HepG2 (cell line): ENCODE measurements around the gene CSKMT. TPM values are rescaled to one million over a fixed set of nuclear protein-coding genes. Genes with fewer than 3 reads are reported as not detected.

ENCODE experiments used
- AGO2 ChIP-seq: fragments of 200-400 bp; formaldehyde crosslinking; optimal IDR thresholded peaks from 2 replicates; pipeline ENCODE3; 2017; ENCODE audit warnings: mild to moderate bottlenecking, low read depth, low read length, moderate library complexity
- CREB1 ChIP-seq, 2 experiments: fragments of 450-650 bp in 1 of 2; IDR thresholded peaks; 2 replicates each; pipeline ENCODE4 v1.6.1; 2016 to 2017; ENCODE audit warnings: control low read depth in 1 of 2, mild to moderate bottlenecking in 1 of 2, missing compliant biosample characterization in 1 of 2, missing genetic modification characterization in 1 of 2
- CREBL2 ChIP-seq: sonication (generic); formaldehyde crosslinking; IDR thresholded peaks from 2 replicates; pipeline ENCODE4 v1.8.1; 2023; ENCODE audit warnings: missing genetic modification reagents, mild to moderate bottlenecking, borderline replicate concordance
- FOXO4 ChIP-seq: sonication (generic); formaldehyde crosslinking; conservative IDR thresholded peaks from 2 replicates; pipeline ENCODE4 v1.8.1; 2023; ENCODE audit warnings: missing genetic modification reagents
- HCFC1 ChIP-seq: fragments of 150-350 bp; IDR thresholded peaks from 2 replicates; pipeline ENCODE4 v1.6.1; 2014; ENCODE audit warnings: low read depth, low read length
- SAFB2 ChIP-seq: sonication (generic); formaldehyde crosslinking; IDR thresholded peaks from 2 replicates; pipeline ENCODE4 v1.5.1; 2020; ENCODE audit warnings: missing genetic modification reagents, low read depth, mild to moderate bottlenecking, borderline replicate concordance
- ZBTB26 ChIP-seq: IDR thresholded peaks from 2 replicates; pipeline ENCODE4 v1.6.1; 2016; ENCODE audit warnings: missing compliant biosample characterization, missing genetic modification reagents, borderline replicate concordance
- ZFP91 ChIP-seq: sonication (generic); formaldehyde crosslinking; IDR thresholded peaks from 2 replicates; pipeline ENCODE4 v1.9.0; 2022; ENCODE audit warnings: missing genetic modification reagents, mild to moderate bottlenecking, borderline replicate concordance
- ZKSCAN1 ChIP-seq: fragments of 150-350 bp; IDR thresholded peaks from 2 replicates; pipeline ENCODE4 v1.6.1; 2014; ENCODE audit warnings: low read length
- ZNF318 ChIP-seq: sonication (generic); formaldehyde crosslinking; IDR thresholded peaks from 2 replicates; pipeline ENCODE4 v1.4.0; 2020; ENCODE audit warnings: mild to moderate bottlenecking, missing genetic modification reagents
- ZNF350 ChIP-seq: sonication (generic); formaldehyde crosslinking; IDR thresholded peaks from 2 replicates; pipeline ENCODE4 v1.4.0; 2020; ENCODE audit warnings: mild to moderate bottlenecking, low read depth, missing genetic modification reagents, borderline replicate concordance
- ZNF552 ChIP-seq: sonication (generic); formaldehyde crosslinking; IDR thresholded peaks from 2 replicates; pipeline ENCODE4 v1.9.0; 2022; ENCODE audit warnings: missing genetic modification reagents, mild to moderate bottlenecking, borderline replicate concordance
- ZSCAN20 ChIP-seq: sonication (generic); formaldehyde crosslinking; IDR thresholded peaks from 2 replicates; pipeline ENCODE4 v1.4.0; 2020; ENCODE audit warnings: missing genetic modification reagents, mild to moderate bottlenecking, borderline replicate concordance
- polyA plus RNA-seq, 8 experiments: library from polyadenylated mRNA; depleted of rRNA in 3 of 8; stranded (reverse) in 7 of 8; unstranded in 1 of 8; fragments of >200 nt; fragmentation: Illumina TruSeq in 4 of 8; extraction: Trizol in 4 of 8; gene quantifications; 2 replicates each; pipeline versions ENCODE4 v1.2.1 to v1.2.3, GENCODE V29; 2011 to 2016; ENCODE audit warnings: low read depth in 4 of 8, missing spikeins in 1 of 8, mixed read lengths in 1 of 8; ENCODE audit not compliant: insufficient read depth in 1 of 8
- total RNA-seq, 5 experiments: library from RNA; depleted of rRNA; stranded (reverse); fragments of >200 nt; fragmentation: Illumina TruSeq; extraction: Trizol; gene quantifications; 2 replicates each; pipeline ENCODE4 v1.2.3, GENCODE V29; 2016; ENCODE audit warnings: low read depth in 1 of 5

CSKMT gene
- total and polyA plus RNA-seq, 2 of the 13 experiments (the other 11 are each of a cell fraction or from before 2014, with no cell fraction given) = 7.6 to 31.8 TPM

- TF ChIP-seq ZSCAN20 (CRISPR knock-in tag) (no peak), CREB1 (IDR thresholded peaks at IDR 0.05) (peak; percentile 76), CREB1 (CRISPR knock-in tag; IDR thresholded peaks at IDR 0.05) (peak; percentile 93), ZNF350 (peak; percentile 41), ZKSCAN1 (no peak), SAFB2 (CRISPR knock-in tag) (no peak; the same call in 1 of the 2 replicates), ZNF552 (no peak), ZFP91 (CRISPR knock-in tag) (peak; percentile 53; the same call in 1 of the 2 replicates), FOXO4 (CRISPR knock-in tag) (no peak), CREBL2 (CRISPR knock-in tag) (no peak), ZNF318 (no peak), HCFC1 (peak; percentile 30; the same call in 1 of the 2 replicates), AGO2 (peak; percentile 97), ZBTB26 (no peak)
Measured at GRCh38 chr11:62645946-62646824, 18.9 kb upstream of the CSKMT start, which contains the start of gene GANAB (continued).
